Sigmoid colon (tissue), 7 donors: Measurements from ENCODE around the gene RGSL1. TPM values are rescaled to one million over a fixed set of nuclear protein-coding genes. Genes with fewer than 3 reads are reported as not detected.
"Not testable (repeated sequence)": the region's sequence is repeated elsewhere in the genome, so short reads cannot be mapped to it uniquely, and the experiment has no call there.

Experiments used
- DNase-seq: peaks from one replicate; pipeline ENCODE4 v3.0.0-alpha.2; 2019
- H3K27ac ChIP-seq, 4 donors: fragments of 200-600 bp; sonication (generic); one replicate each; pipeline ENCODE4 v1.5.1; 2016 to 2019; ENCODE audit warnings: mild to moderate bottlenecking in 1 of 4
- H3K27me3 ChIP-seq, 3 donors: fragments of 200-600 bp; sonication (generic); one replicate each; pipeline ENCODE4 v1.5.1; 2019; ENCODE audit warnings: mild to moderate bottlenecking in 1 of 3
- H3K36me3 ChIP-seq, 4 donors: fragments of 200-600 bp; sonication (generic); one replicate each; pipeline ENCODE4 v1.5.1; 2016 to 2019
- H3K4me1 ChIP-seq, 4 donors: fragments of 200-600 bp; sonication (generic); one replicate each; pipeline ENCODE4 v1.5.1; 2017 to 2019
- H3K4me3 ChIP-seq, 4 donors: fragments of 200-600 bp; sonication (generic); one replicate each; pipeline ENCODE4 v1.5.1; 2017 to 2019; ENCODE audit warnings: mild to moderate bottlenecking in 2 of 4, moderate library complexity in 1 of 4
- H3K9me3 ChIP-seq, 4 donors: fragments of 200-600 bp in 3 of 4; sonication (generic) in 3 of 4; one replicate each; pipeline versions ENCODE4 v1.5.1 to v1.6.1; 2013 to 2019
- CTCF ChIP-seq, 4 experiments: fragments of 450-650 bp in 3 of 4; fragments of 200-600 bp in 1 of 4; IDR thresholded peaks; one replicate each; pipeline ENCODE4 v1.5.1; 2016 to 2019; ENCODE audit warnings: antibody characterized with exemption in 4 of 4, mild to moderate bottlenecking in 3 of 4, moderate library complexity in 2 of 4
- EP300 ChIP-seq, 4 donors: sonication (generic); formaldehyde crosslinking; IDR thresholded peaks; one replicate each; pipeline ENCODE4 v1.6.1; 2017; ENCODE audit warnings: antibody characterized with exemption in 4 of 4
- POLR2A ChIP-seq, 2 donors: fragments of 450-650 bp; IDR thresholded peaks; one replicate each; pipeline ENCODE4 v1.6.1; 2016; ENCODE audit warnings: antibody characterized with exemption in 2 of 2, mild to moderate bottlenecking in 2 of 2, moderate library complexity in 2 of 2
- POLR2AphosphoS5 ChIP-seq, 4 donors: sonication (generic); formaldehyde crosslinking; IDR thresholded peaks; one replicate each; pipeline ENCODE4 v1.6.1; 2017; ENCODE audit warnings: antibody characterized with exemption in 4 of 4
- WGBS, 2 donors: extraction: QIAGEN DNeasy Blood & Tissue Kit; methylation state at CpG; one replicate each; pipeline ENCODE4 v1.1.7; 2013; 5-methylcytosine and 5-hydroxymethylcytosine counted together
- intact Hi-C: fragments of 100-400 bp; cut with DNase I; formaldehyde crosslinking; loops from one replicate; pipeline ENCODE4 v1.15.1; 2023
- polyA plus RNA-seq, 3 donors: library from polyadenylated mRNA; stranded (reverse); fragments of 200-250 nt; gene quantifications; one replicate each; pipeline ENCODE4 v1.2.3, GENCODE V29; 2013
- total RNA-seq, 4 donors: library from RNA; depleted of rRNA; stranded (reverse); fragments of >200 nt; gene quantifications; one replicate each; pipeline ENCODE4 v1.1.0, GENCODE V29; 2016
- donor health status: healthy with polysubstance abuse.
- donor health status: Bipolar disorder and iron deficiency.
- donor health status: healthy.

Gene RGSL1
- total and polyA plus RNA-seq, 7 donors: not detected

GRCh38 chr1:182525342-182525741 lies 75.4 kb downstream of the RGSL1 start:
- Histone ChIP-seq H3K27me3 (no peaks in the 10 kb centered on the region), H3K9me3 (peaks cover 0 to 5% (median 2%) of the 10 kb centered on the region in 4 donors), H3K4me3 (no peak overlapping the region), H3K27ac (no peak overlapping the region), H3K36me3 (no peaks in the 10 kb centered on the region), H3K4me1 (no peaks in the 10 kb centered on the region)
- intact Hi-C loops: no loop called here
- DNase-seq: no peak
- no peak for TF ChIP-seq CTCF (IDR thresholded peaks at IDR 0.05)
- no peak for TF ChIP-seq POLR2AphosphoS5 (IDR thresholded peaks at IDR 0.05)
- TF ChIP-seq EP300 (IDR thresholded peaks at IDR 0.05): no peak
- TF ChIP-seq POLR2A (IDR thresholded peaks at IDR 0.05): no peak

- H3K36me3 ChIP-seq: no peaks in the 10 kb centered on the region
- no peak overlapping the region for H3K27ac ChIP-seq
- H3K9me3 ChIP-seq: peaks cover 0 to 5% (median 2%) of the 10 kb centered on the region in 4 donors
- no peak overlapping the region for H3K4me3 ChIP-seq
- no peaks in the 10 kb centered on the region for H3K4me1 ChIP-seq
- intact Hi-C loops: no loop called here
- 90 to 97% methylated on average over 2 of the region's 2 CpGs for WGBS, 2 donors
- H3K27me3 ChIP-seq: no peaks in the 10 kb centered on the region
- DNase-seq: no peak
- TF ChIP-seq CTCF (IDR thresholded peaks at IDR 0.05) (no peak), POLR2AphosphoS5 (IDR thresholded peaks at IDR 0.05) (no peak), EP300 (IDR thresholded peaks at IDR 0.05) (no peak), POLR2A (IDR thresholded peaks at IDR 0.05) (no peak)
These were observed 77.7 kb downstream of the RGSL1 start for GRCh38 chr1:182527680-182528079.

- WGBS, 2 donors: 23 to 73% methylated on average over 5 of the region's 5 CpGs
These were observed 78.3 kb downstream of the RGSL1 start for GRCh38 chr1:182528206-182528605.

GRCh38 chr1:182533896-182534295 lies 84.0 kb downstream of the RGSL1 start:
- Histone ChIP-seq H3K9me3 (no peaks in the 10 kb centered on the region), H3K27ac (no peak overlapping the region), H3K4me3 (no peak overlapping the region), H3K27me3 (no peaks in the 10 kb centered on the region), H3K4me1 (no peaks in the 10 kb centered on the region), H3K36me3 (no peaks in the 10 kb centered on the region)
- intact Hi-C loops: no loop called here
- DNase-seq: no peak
- 91 to 98% methylated on average over 2 of the region's 2 CpGs for WGBS, 2 donors
- TF ChIP-seq EP300 (IDR thresholded peaks at IDR 0.05): no peak
- TF ChIP-seq CTCF (IDR thresholded peaks at IDR 0.05): no peak
- no peak for TF ChIP-seq POLR2A (IDR thresholded peaks at IDR 0.05)
- no peak for TF ChIP-seq POLR2AphosphoS5 (IDR thresholded peaks at IDR 0.05)

More at GRCh38 chr1:182528206-182528605, 78.3 kb downstream of the RGSL1 start:
- H3K4me3 ChIP-seq, intact Hi-C loops, H3K4me1 ChIP-seq, DNase-seq, H3K36me3 ChIP-seq, H3K27me3 ChIP-seq, H3K9me3 ChIP-seq, H3K27ac ChIP-seq: not testable (repeated sequence)

GRCh38 chr1:182549346-182549745 lies 99.4 kb downstream of the RGSL1 start:
- DNase-seq: no peak

More at GRCh38 chr1:182549346-182549745, 99.4 kb downstream of the RGSL1 start:
- Histone ChIP-seq H3K4me1 (no peaks in the 10 kb centered on the region), H3K36me3 (no peaks in the 10 kb centered on the region), H3K27ac (no peak overlapping the region), H3K27me3 (no peaks in the 10 kb centered on the region), H3K9me3 (peaks cover 0 to 7% (median 2%) of the 10 kb centered on the region in 4 donors), H3K4me3 (no peak overlapping the region)
- no peak for TF ChIP-seq POLR2A (IDR thresholded peaks at IDR 0.05)
- no peak for TF ChIP-seq POLR2AphosphoS5 (IDR thresholded peaks at IDR 0.05)
- no peak for TF ChIP-seq CTCF (IDR thresholded peaks at IDR 0.05)
- intact Hi-C loops: no loop called here
